ENCODE measurements around the gene SKA3. TPM values are rescaled to one million over a fixed set of nuclear protein-coding genes. Genes with fewer than 3 reads are reported as not detected.

SKA3 gene
- total RNA-seq, 1 donor from 2014 or later, result 36.0 TPM

DNA sequence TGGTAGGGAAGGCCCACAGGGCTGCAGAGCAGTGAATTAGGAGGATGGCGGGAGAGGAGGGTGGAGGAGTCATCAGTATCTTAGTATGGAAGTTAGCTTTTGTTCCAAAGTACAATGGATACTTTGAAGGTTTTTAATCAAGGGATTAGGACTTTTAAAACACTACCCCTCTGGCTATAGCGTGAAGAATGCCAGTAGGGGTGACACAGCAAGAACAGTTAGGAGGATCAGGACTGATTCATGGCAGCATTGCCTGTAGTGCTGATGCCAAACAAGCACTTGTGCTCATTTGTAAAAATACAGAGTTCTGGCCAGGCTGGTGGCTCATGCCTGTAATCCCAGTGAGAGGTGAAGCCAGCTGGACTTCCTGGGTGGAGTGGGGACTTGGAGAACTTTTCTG, 46.2 kb downstream of the SKA3 start:
- H3K9me3 Mint-ChIP-seq, result no peaks in the 10 kb centered on the region
- peaks cover 13% of the 10 kb centered on the region for H3K27me3 Mint-ChIP-seq (ENCODE audit: low read depth)
- peak overlapping the region; percentile 84 for H3K27ac Mint-ChIP-seq (ENCODE audit: unreplicated experiment)
- DNase-seq (ENCODE audit: low read depth, low spot score), result no peak
- TF ChIP-seq, protein P1, sequence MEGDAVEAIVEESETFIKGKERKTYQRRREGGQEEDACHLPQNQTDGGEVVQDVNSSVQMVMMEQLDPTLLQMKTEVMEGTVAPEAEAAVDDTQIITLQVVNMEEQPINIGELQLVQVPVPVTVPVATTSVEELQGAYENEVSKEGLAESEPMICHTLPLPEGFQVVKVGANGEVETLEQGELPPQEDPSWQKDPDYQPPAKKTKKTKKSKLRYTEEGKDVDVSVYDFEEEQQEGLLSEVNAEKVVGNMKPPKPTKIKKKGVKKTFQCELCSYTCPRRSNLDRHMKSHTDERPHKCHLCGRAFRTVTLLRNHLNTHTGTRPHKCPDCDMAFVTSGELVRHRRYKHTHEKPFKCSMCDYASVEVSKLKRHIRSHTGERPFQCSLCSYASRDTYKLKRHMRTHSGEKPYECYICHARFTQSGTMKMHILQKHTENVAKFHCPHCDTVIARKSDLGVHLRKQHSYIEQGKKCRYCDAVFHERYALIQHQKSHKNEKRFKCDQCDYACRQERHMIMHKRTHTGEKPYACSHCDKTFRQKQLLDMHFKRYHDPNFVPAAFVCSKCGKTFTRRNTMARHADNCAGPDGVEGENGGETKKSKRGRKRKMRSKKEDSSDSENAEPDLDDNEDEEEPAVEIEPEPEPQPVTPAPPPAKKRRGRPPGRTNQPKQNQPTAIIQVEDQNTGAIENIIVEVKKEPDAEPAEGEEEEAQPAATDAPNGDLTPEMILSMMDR (conservative IDR thresholded peaks at IDR 0.05), result no peak
- no peaks in the 10 kb centered on the region for H3K36me3 Mint-ChIP-seq (ENCODE audit: low read depth)
- H3K4me1 Mint-ChIP-seq, result peaks cover 8% of the 10 kb centered on the region
- H3K4me3 Mint-ChIP-seq, result no peak overlapping the region

DNA sequence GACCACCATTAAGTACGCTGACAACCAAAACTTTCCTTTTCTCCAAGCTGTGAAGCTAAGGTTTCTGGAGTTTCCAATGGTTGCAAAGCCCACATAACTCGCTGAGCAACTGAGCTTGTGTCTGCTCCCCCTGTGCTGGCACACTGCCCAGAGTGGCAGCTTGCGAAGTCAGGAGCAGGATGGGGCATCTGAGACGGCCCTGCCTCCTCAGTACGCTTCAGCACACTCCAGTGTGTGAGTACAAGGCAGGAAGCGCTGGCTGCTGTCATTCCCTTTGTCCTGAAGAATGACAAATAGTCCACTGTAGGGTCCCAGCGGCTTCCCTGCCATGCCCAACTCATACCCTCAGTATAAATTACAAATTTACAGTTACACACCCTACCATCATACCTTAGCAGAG, 51.5 kb downstream of the SKA3 start:
- no peak for DNase-seq (ENCODE audit: low read depth, low spot score)

DNA sequence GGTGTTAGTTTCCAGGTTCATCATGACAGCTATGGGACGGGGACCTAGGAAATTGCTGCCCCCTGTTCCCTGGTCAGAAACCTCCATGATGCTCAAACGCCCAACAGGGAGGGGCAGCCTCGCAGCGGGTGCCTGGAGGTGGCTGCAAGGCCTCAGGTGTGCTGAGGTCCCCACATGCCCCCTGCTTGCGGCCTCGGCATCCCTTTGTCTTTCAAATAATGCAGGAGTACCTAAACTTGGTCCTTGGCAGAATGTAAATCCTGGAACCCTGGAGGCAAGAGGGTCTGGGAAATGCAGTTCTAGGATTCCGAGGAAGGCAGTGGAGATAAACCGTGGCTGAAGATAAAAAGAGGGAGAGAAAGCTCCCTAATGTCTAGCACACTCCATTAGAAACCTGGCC, 52.4 kb downstream of the SKA3 start:
- no peak overlapping the region for H3K27ac Mint-ChIP-seq (ENCODE audit: unreplicated experiment)
- no peak overlapping the region for H3K4me3 Mint-ChIP-seq
- no peak for DNase-seq (ENCODE audit: low read depth, low spot score)
- peaks cover 3% of the 10 kb centered on the region for H3K9me3 Mint-ChIP-seq
- H3K4me1 Mint-ChIP-seq, result peaks cover 14% of the 10 kb centered on the region
- peaks cover 3% of the 10 kb centered on the region for H3K36me3 Mint-ChIP-seq (ENCODE audit: low read depth)
- TF ChIP-seq, protein P1 (conservative IDR thresholded peaks at IDR 0.05), result no peak
- no peaks in the 10 kb centered on the region for H3K27me3 Mint-ChIP-seq (ENCODE audit: low read depth)

More for the DNA sequence above, 51.5 kb downstream of the SKA3 start:
- peaks cover 2% of the 10 kb centered on the region for H3K9me3 Mint-ChIP-seq
- H3K4me3 Mint-ChIP-seq, result no peak overlapping the region
- H3K36me3 Mint-ChIP-seq (ENCODE audit: low read depth), result peaks cover 1% of the 10 kb centered on the region
- H3K4me1 Mint-ChIP-seq, result peaks cover 14% of the 10 kb centered on the region
- TF ChIP-seq, protein P1 (conservative IDR thresholded peaks at IDR 0.05), result no peak
- H3K27me3 Mint-ChIP-seq (ENCODE audit: low read depth), result no peaks in the 10 kb centered on the region
- peak overlapping the region; percentile 57 for H3K27ac Mint-ChIP-seq (ENCODE audit: unreplicated experiment)

GRCh38 chr13:21121616-21122015, 54.7 kb downstream of the SKA3 start:
- Mint-ChIP-seq H3K9me3 (peaks cover 3% of the 10 kb centered on the region), H3K4me1 (peaks cover 14% of the 10 kb centered on the region), H3K4me3 (no peak overlapping the region), H3K27me3 (ENCODE audit: low read depth) (no peaks in the 10 kb centered on the region), H3K27ac (ENCODE audit: unreplicated experiment) (no peak overlapping the region), H3K36me3 (ENCODE audit: low read depth) (peaks cover 3% of the 10 kb centered on the region)
- TF ChIP-seq, protein P1 (conservative IDR thresholded peaks at IDR 0.05), result no peak
- DNase-seq (ENCODE audit: low read depth, low spot score), result no peak

- no peaks in the 10 kb centered on the region for H3K27me3 Mint-ChIP-seq (ENCODE audit: low read depth)
- no peak for DNase-seq (ENCODE audit: low read depth, low spot score)
- peaks cover 3% of the 10 kb centered on the region for H3K9me3 Mint-ChIP-seq
- H3K4me1 Mint-ChIP-seq, result peaks cover 18% of the 10 kb centered on the region
- H3K4me3 Mint-ChIP-seq, result no peak overlapping the region
- peaks cover 3% of the 10 kb centered on the region for H3K36me3 Mint-ChIP-seq (ENCODE audit: low read depth)
- TF ChIP-seq, protein P1 (conservative IDR thresholded peaks at IDR 0.05), result no peak
- H3K27ac Mint-ChIP-seq (ENCODE audit: unreplicated experiment), result no peak overlapping the region
Measured at GRCh38 chr13:21120191-21120590, 56.2 kb downstream of the SKA3 start.

DNA sequence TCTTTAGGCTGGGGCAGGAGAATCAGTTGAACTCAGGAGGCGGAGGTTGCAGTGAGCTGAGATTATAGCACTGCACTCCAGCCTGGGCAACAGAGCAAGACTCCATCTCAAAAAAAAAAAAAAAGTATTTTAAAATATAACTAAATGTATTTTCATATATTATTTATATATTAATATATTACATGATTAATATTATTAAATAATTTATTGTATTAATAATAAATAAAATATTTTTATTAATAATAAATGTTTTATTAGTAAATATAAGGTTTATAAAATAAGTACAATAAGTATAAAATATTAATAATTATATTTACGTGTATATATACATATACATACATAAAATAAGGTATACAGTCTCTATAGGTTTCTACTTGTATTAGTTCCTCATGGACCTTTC, 56.8 kb downstream of the SKA3 start:
- no peaks in the 10 kb centered on the region for H3K27me3 Mint-ChIP-seq (ENCODE audit: low read depth)
- no peak overlapping the region for H3K4me3 Mint-ChIP-seq
- DNase-seq (ENCODE audit: low read depth, low spot score), result no peak
- peaks cover 3% of the 10 kb centered on the region for H3K9me3 Mint-ChIP-seq
- H3K27ac Mint-ChIP-seq (ENCODE audit: unreplicated experiment), result no peak overlapping the region
- peaks cover 3% of the 10 kb centered on the region for H3K36me3 Mint-ChIP-seq (ENCODE audit: low read depth)
- H3K4me1 Mint-ChIP-seq, result peaks cover 15% of the 10 kb centered on the region
- TF ChIP-seq, protein P1 (conservative IDR thresholded peaks at IDR 0.05), result no peak
